ENCODE results near the gene TDRD12.

DNA sequence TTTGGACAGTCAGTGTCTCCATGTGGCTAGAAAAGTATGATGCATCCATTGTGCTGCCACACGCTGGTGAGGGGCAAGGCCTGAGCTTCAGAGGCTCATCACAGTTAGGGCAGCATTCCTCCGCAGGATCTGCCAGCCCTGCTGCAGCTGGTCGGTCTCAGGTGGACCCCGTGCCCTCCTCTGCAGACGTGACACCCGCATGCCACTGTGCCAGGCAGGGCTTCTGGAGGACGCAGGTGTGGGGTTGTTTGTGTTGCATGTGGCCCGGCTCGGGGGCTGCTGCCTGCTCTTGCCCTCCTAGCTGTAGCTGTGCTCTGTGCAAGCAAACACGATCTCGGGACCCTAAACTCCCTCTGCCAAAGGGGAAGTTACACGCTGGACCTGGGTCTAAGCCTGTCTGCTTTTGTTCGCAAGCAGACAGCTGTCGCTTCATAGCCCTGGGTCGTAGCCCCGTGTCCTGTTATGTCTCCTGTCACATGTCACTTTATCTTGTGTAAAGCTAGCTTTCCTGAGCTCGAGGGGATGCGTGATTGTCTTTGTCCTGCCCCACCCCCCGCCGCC is 104.7 kb downstream of the TDRD12 start:
- TF ChIP-seq, protein P1, sequence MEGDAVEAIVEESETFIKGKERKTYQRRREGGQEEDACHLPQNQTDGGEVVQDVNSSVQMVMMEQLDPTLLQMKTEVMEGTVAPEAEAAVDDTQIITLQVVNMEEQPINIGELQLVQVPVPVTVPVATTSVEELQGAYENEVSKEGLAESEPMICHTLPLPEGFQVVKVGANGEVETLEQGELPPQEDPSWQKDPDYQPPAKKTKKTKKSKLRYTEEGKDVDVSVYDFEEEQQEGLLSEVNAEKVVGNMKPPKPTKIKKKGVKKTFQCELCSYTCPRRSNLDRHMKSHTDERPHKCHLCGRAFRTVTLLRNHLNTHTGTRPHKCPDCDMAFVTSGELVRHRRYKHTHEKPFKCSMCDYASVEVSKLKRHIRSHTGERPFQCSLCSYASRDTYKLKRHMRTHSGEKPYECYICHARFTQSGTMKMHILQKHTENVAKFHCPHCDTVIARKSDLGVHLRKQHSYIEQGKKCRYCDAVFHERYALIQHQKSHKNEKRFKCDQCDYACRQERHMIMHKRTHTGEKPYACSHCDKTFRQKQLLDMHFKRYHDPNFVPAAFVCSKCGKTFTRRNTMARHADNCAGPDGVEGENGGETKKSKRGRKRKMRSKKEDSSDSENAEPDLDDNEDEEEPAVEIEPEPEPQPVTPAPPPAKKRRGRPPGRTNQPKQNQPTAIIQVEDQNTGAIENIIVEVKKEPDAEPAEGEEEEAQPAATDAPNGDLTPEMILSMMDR (IDR thresholded peaks at IDR 0.05; ENCODE audit: low read depth, low read length), result no peak
- TF ChIP-seq EZH2phosphoT487 (IDR thresholded peaks at IDR 0.05; ENCODE audit: low read depth), result no peak
